SHP77 treated with DMSO at 0.1 percent for 48 hours (cell line): ENCODE data around the gene KCNJ2.
A peak's percentile ranks its signal among the peaks of the same experiment; 100 is the strongest.

Experiments used
- DNase-seq: peaks from one replicate; lab custom pipeline; 2025; lab: John Stamatoyannopoulos, UW

The KCNJ2 gene

DNA sequence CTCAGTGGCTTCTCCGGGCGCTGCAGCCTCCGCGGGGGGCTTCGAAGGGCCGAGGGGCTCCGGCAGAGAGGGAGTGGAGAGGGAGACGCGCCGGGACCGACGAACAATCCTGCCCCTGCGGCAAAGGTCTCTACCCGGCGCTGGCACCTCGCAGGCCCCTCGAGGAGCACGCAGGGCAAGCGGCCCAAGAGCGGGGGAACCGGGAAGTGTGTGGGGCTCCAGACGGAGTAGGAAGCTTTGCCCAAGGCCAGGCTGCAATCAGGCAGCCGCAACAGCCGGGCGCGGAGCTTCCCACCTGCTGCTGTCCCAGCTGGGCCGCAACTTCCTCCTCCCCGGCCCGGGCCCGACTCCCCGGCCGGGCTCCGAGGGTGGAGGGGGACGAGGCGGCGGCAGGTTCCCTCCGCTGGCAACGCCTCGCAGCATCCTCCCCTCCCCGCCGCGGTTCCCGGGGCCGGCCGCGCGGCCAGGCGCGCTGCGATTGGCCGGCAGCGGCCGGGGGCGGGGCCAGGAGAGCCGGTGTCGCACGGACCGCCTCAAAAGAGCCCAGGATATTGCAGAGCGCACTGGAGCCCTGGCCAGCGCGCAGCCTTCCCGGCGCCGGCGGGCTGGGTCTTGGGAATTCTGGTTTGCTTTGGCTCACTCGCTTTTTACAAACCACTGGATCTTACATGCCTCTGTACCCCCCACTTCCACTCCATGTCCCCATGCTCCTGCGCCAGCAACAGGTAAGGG lies at the start of gene KCNJ2:
Gene KCNJ2, plus strand, starts transcription at position 556 of the 732 bp plus-strand sequence. CDS start 5,508 bp downstream, outside the sequence.
- peak; percentile 70 for DNase-seq

DNA sequence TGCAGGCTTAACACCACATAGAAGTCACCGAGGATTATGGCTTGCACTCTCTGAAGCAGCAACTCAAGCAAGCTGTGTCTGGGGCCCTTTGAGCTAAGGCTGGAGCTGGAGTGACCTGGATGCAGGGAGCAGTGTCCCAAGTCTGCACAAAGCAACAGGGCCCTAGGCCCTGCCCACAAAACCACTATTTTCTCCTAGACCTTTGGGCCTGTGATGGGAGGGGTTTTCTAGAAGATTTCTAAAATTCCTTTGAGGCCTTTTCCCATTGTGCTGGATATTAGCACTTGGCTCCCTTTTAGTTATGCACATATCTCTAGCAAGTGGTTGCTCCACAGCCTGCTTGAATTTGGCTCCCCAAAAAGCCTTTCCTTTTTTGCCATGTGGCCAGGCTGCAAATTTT lies 49.8 kb upstream of the KCNJ2 start:
- no peak for DNase-seq

DNA sequence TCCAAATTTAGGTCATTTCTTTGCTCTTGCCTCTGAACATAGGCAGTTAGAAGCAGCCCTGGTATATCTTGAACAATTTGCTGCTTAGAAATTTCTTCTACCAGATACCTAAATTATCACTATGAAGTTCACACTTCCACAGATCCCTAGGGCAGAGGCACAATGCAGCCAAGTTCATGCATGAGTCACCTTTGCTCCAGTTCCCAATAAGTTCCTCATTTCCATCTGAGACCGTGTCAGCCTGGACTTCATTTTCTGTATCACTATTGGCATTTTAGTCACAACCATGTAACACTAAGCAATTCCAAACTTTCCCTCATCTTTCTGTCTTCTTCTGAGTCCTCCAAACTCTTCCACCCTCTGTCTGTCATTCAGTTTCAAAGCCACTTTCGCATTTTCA lies 49.3 kb upstream of the KCNJ2 start:
- DNase-seq: no peak

DNA sequence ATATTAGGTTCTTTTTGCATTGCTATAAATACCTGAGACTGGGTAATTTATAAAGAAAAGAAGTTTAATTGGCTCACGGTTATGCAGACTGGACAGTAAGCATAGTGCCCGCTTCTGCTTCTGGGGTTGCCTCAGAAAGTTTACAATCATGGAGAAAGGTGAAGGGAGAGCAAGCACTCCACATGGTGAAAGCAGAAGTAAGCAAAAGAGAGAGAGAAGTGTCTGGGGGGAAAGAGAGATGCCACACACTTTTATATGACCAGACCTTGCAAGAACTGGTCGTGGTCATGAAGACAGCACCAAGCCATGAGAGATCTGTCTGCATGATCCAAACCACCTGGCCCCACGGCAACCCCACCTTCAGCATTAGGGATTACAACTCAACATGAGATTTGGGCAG lies 48.9 kb upstream of the KCNJ2 start:
- DNase-seq: no peak

DNA sequence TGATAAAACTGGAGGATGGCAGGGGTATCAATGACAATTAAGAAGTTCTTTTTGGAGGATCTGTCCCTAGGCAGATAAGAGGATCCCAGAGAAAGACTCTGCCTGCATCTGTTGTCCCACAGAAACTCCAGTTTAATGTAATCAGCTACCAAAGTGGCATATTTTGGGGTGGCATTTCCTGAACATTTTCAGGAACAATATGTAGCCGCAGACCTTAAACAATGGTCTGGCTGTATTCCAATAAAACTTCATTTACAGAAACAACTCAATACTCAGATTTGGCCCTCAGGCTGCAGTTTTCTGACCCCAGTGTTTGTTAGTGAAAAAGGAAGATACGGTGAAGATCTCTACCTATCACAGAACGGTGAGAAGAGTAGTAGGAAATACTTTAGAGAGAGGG lies 48.2 kb upstream of the KCNJ2 start:
- no peak for DNase-seq

DNA sequence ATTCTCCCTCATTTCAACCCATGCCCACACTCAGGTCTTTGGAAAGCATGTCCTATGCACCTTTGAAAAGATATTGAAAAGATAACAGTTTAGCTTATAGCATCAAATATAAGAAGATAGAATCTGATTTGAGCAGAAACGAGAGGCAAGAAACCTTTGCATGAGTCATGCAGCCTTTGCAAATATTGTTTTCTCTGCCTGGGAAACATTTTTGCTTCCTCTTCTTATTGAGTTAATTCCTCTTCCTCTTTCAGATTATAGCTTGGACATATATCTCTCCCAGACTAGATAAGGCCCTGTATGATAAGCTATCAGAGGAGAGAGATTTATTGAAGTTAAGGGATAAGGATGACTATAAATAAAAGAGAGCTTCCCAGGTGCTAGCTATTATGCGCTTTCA lies 46.1 kb upstream of the KCNJ2 start:
- DNase-seq: no peak

DNA sequence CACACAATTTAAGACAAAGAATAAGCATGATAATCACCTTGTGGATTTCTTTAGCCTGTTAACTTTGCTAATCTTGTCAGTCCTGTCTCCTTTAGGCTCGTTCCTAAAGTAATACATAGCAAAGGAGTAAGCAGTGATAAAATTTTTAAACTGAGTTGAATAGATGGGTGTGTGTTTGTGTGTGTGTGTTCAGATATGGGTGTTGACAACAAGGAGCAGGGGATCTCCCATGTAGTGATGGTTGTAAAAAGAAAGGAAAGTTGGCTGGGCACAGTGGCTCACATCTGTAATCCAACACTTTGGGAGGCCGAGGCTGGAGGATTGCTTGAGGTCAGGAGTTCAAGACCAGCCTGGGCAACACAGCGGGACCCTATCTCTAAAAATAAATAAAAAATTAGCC lies 44.6 kb upstream of the KCNJ2 start:
- no peak for DNase-seq

DNA sequence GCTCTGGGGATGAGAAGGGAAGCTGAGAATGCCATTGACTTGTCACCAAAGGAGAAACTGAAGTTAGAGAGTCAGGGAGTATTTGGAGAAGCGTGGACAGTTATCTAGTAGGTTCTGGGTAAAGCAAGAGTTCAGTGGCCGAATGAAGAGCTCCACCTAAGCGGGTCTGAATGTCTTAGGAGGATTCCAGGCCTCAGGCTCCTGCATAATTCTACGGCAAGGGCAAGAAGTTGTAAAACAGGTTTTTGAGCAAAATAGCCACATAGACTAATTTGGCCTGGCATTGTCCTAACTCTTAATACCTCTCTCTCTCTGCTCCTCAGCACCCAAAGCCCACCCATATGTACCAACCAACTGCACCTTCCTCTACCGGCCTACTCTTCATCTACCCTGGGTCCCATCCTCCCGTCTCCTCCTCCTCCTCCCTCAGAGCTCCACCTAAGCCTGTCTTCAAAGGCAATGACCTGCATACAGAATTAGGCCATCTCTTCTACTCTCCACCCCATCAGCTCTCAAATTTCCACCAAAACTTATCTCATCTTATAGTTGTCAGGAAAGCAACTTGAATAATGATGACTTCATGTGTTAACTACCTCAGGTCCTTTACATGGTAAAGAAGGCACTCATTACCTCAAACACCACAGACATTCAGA lies 42.0 kb upstream of the KCNJ2 start:
- DNase-seq: no peak

DNA sequence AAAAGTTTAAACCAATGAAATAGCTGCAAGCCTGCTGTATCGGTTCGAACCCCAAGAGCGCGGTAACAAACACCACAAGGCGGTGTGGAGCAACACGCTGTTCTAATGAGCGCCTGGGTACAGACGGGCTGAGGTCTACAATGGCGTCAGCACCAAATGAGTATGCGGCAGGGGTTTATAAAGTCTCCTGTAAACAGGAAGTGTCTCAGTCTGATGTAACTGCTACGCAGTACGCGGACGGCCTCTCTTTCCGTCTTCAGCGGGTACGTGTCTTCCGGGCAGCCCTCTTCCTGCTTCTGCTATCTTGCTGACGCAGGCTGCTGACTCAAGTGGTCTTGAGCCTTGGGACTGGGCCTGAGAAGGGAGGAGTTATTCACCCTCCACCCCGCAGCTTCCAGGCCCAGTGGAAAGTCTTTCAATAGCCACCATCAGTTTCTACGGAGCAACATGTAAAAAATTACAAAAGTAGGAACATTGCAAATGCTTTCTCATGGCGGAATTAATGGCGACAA lies 40.5 kb upstream of the KCNJ2 start:
- no peak for DNase-seq

DNA sequence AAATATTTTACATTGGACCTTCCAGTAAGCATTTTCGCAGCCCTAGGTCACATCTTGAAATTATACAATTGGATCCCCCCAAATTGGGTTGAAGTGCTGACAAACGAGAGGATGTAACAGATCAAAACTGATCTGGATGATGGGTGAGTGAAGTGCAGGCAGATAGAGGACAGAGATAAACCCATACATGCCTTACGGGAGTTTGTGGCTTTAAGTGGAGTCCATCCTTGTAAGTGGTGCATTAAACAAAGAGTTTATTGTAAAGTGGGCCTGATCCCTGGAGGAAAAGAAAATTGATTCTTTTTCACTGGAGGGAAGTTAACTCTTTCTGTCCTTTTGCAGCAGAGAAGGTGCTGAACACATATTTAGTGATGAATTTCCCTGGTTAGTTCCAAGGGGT lies 39.0 kb upstream of the KCNJ2 start:
- no peak for DNase-seq

DNA sequence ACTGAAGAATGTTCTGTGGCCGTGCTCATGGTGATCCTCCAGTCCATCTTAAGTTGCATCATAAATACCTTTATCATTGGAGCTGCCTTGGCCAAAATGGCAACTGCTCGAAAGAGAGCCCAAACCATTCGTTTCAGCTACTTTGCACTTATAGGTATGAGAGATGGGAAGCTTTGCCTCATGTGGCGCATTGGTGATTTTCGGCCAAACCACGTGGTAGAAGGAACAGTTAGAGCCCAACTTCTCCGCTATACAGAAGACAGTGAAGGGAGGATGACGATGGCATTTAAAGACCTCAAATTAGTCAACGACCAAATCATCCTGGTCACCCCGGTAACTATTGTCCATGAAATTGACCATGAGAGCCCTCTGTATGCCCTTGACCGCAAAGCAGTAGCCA lies 36.8 kb upstream of the KCNJ2 start:
- DNase-seq: no peak

DNA sequence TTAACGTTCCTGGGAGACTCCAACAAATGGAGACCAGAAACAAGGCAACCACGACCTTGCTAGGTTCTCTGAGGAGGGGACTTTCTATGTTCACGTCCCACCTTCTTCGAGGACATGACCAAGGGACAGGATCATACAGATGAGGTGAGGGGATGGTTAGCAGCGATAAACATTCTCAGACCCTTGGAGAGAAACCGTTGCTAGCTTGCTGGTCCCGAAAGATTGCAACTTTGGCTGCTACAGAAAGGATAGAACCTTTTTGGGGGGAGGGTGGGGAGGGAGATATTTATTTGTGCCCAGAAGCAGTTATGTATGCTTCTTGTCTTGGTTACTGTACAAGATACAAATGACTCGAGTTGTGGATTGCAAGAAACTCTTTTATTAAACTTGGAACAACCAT lies 35.3 kb upstream of the KCNJ2 start:
- DNase-seq: no peak

DNA sequence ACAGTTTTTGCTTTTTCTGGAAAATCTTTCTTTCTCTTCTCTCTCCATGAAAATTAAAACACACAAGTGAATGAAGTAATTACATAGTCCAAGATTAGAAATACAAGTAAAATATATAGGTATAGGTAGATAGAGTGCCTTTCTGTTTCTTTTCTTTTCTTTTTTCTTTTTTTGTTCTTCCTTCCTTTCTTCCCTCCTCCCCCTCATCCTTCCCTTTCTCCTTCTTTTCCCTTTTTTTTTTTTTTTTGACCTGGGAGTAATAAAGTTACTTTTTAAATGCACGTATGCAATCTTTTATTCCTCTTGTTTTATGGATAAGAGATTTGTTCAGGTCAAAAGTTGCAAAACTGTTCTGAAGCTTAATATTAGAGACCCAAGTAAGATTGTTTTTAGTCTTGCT lies 34.6 kb upstream of the KCNJ2 start:
- no peak for DNase-seq

DNA sequence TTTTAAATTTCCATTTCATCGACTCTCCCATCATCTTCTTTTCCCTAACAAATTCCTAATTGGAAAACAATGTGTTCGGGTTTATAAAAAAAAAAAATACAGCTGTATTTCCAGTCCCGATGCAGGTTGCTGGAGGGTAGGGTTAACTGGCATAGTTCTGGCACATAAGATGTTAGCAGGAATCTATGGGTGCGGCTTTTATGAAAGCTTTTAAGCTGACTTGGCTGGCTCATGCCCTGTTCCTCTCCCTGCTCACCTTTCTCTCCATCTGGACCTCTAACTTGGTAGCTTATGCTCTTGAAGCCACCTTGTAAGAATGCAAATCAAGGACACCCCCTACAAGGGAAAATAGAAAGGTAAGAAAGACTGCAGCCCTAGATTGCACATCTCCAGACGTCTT lies 33.2 kb upstream of the KCNJ2 start:
- DNase-seq: no peak

DNA sequence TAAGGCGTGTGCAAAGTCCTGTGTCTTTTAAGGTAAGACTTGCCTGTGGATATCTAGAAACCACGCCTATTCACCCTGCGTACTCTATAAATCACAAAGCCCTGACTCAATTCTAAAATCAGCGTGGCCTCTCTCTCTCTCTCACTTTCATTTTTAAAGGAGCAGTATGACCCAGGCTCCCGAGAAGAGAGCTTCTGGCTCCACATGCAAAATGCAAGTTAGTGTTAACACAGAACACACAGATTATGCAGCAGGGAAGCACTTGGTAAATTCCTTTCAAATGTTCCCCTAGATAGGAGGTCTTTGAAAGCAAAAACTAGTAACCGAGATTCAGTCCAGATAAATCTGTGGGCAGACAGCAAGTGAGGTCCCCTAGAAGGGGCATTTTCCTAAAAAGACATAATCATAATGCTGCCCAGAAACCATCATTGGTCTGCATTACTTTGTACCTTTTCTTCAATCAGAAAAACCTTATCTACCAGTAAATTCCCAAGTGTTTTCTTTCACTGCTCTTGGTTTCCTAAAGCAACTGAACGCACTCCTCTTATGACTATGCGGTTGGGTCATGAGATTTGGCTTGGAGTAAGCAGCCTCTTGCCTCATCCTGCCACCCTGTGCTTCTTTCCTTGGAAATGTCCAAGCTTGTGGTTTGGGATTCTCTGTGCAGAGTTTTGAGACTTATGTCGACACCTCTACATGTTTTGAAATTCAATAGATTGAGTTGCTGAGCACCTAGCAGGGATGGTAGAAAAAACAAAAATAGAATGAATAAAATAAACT lies 31.7 kb upstream of the KCNJ2 start:
- peak; percentile 28 for DNase-seq

DNA sequence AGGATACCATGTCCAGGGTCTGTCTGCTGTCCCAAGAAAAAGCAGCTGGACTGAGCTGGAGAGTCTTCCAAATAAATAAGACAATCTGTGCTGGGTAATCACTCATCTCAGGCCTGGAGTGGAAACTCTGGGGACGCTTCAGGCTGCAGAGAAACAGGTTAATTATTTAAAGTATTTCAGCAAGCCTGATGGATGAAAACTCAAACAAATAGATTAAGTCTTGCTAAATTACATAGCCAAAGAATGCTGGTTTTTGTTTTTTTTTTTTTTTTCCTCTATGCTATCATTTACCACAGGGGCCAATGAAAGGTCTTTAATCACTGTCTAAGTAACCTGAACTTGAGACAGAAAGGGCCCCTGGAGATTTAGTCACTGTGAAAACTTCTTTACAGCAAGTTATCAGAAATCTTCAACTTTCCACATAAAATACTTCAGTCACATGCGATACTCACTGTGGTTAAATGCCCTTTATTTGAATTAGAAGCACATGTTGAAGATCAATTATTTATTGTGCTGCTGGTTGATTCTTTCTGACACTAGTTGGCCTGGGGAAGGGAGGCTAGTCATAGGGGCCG lies 31.0 kb upstream of the KCNJ2 start:
- DNase-seq: no peak

DNA sequence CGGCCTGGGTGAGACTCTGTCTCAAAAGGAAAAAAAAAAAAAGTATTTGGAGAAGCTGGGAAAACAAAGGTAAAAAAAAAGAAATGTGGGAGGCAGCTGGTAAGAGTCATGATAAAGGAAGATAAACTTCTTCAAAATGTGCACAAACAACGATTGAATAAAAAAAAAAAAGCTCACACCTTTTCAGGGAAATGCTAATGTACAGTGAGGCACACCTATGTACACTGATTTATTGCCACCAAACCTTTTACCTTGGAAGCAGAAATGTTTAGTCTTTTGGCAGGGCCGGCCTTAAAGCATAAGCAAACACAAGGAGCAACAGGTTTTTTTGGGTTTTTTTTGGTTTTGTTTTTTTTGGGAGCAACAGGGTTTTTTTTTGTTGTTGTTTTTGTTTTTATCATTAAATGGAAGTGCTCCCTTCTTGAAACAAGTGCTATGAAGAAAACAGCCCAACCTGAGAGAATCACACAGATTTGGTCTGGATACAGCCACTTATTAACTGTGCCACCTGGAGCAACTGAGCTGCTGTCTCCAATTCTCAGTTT lies 29.8 kb upstream of the KCNJ2 start:
- no peak for DNase-seq

DNA sequence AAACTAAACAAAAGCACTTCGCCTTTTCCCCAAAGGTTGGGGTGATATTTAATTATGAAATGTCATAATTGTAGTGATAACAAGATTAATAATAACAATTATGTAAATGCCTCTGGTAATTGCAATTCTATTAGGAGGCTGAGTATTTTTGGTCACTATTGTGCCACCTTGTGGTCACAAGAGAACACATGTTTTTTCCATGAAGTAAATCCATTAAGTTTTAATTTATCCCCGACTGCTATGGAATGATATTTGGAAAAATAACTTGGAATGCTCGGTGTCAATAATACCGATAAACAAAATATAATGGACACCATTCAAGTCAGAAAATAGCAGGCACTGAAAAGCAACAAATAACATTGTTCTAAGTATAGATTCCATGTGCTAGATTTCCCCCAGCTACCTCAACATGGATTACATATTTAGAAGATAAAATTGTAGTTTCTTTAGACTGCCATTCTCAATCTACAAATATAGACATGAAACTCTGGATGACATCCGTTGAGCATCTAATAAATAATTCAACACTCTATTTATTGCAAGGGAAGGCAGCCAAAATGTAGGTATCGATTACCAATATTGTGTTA lies 25.0 kb upstream of the KCNJ2 start:
- peak; percentile 3 for DNase-seq

DNA sequence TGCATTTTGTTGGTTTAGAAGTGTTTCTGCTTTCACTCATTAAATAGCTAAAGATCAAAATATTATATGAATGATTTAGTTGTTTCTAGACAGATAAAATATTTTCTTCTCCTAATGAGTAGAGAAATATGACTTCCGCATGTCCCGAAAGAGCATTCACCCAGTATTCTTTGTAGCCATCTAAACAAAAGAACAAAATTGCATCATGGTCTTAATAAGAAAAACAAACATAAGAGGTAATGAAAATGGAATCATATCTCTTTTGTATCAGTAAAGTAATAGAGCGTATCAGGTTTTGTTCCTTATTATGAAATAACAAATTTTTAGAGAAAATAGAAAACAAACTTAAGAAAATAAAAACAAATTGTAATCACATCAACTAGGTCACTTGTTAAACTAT lies 16.1 kb upstream of the KCNJ2 start:
- no peak for DNase-seq

DNA sequence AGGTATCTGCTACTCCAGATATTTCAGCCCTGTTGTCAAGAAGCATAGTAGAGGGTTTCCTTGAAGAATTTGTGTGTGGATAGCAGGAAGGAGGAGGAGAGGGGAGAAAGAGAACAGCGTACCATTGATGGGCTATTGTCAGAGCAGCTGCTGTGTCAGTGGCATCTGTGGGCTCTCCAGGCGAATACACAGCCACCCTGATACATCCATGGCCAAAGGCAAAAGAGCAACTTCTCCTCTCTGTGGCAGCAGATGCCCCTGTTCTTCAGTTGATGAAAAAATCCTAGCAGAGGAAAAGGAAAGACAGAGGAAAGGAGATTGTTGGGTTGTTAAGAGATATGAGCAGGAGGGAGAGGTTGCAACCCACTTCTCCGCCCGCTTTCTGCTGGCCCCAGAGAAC lies 12.2 kb upstream of the KCNJ2 start:
- DNase-seq: no peak

DNA sequence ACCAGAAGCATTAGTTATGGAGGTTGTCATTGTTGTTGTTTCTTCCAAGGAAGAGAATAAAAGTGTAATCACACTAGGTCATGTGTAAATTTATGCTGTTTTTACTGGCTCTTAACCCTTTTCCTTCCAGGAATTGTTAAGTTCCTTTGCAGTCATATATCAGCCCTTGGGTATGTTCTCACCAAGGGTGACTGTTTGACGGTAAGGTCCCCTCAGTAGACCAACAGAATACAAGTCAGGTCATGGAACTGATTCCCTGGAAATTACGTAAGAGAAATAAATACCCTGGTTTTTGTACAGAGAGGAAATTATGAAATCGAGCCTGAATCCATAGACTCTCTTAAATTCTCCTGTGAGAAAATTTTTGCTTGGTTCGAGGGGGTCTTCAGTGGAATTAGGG lies 11.2 kb upstream of the KCNJ2 start:
- DNase-seq: no peak

DNA sequence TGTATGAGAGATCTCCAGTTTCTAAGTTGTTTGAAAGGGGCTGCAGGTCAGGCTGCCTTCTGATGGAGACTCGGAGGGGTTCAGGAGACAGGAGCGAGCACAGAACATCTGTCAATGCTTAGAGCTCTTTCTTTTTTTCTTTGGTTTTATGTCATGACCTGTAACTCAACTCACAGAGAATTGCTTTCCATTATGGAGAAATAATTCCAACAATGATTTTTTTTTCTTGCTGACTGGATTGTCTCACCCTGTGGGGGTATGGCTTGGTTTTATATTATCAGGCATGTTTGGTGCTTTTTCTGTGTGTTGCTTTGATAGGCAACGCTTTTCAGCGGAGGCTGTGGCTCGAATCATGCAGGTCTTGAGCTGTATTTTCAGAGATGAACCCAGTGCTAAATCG lies 10.7 kb upstream of the KCNJ2 start:
- no peak for DNase-seq
